IPS-NIHi11 (cell line): Measurements from ENCODE around the gene C9orf152.
"Not testable (repeated sequence)": the region's sequence is repeated elsewhere in the genome, so short reads cannot be mapped to it uniquely, and the experiment has no call there.

Source experiments
- DNase-seq: peaks from one replicate; pipeline ENCODE4 v3.0.0; 2012; ENCODE audit warnings: mixed read lengths, low spot score

The C9orf152 gene

GRCh38 chr9:110214586-110215355 lies 6.8 kb upstream of the C9orf152 start:
- DNase-seq = no peak

GRCh38 chr9:110214090-110214489 lies 6.1 kb upstream of the C9orf152 start:
- no peak for DNase-seq

- no peak for DNase-seq
Observed at GRCh38 chr9:110213413-110214044, 5.6 kb upstream of the C9orf152 start.

GRCh38 chr9:110207071-110207641 lies 803 bp downstream of the C9orf152 start:
- DNase-seq = peak; percentile 45

- DNase-seq = no peak
Observed at GRCh38 chr9:110206389-110206788, 1.6 kb downstream of the C9orf152 start.

GRCh38 chr9:110205612-110206011 lies 2.3 kb downstream of the C9orf152 start:
- not testable (repeated sequence) for DNase-seq

GRCh38 chr9:110202232-110202631 lies 5.7 kb downstream of the C9orf152 start:
- no peak for DNase-seq

GRCh38 chr9:110199643-110200042 lies 8.3 kb downstream of the C9orf152 start:
- no peak for DNase-seq

GRCh38 chr9:110198357-110198756 lies 9.6 kb downstream of the C9orf152 start:
- no peak for DNase-seq

GRCh38 chr9:110197330-110198187 lies 10.4 kb downstream of the C9orf152 start:
- DNase-seq = no peak

GRCh38 chr9:110196084-110196499 lies 11.9 kb downstream of the C9orf152 start:
- DNase-seq = not testable (repeated sequence)

GRCh38 chr9:110192531-110193261 lies 15.3 kb downstream of the C9orf152 start:
- DNase-seq = no peak

- DNase-seq = no peak
Observed at GRCh38 chr9:110191615-110192014, 16.3 kb downstream of the C9orf152 start.

- DNase-seq = no peak
Observed at GRCh38 chr9:110189559-110190320, 18.2 kb downstream of the C9orf152 start.

GRCh38 chr9:110188991-110189390 lies 19.0 kb downstream of the C9orf152 start:
- no peak for DNase-seq

- no peak for DNase-seq
Observed at GRCh38 chr9:110188101-110188500, 19.9 kb downstream of the C9orf152 start.

GRCh38 chr9:110187126-110187525 lies 20.8 kb downstream of the C9orf152 start:
- DNase-seq = no peak

GRCh38 chr9:110186254-110186653 lies 21.7 kb downstream of the C9orf152 start:
- DNase-seq = no peak

GRCh38 chr9:110185806-110186205 lies 22.2 kb downstream of the C9orf152 start:
- DNase-seq = no peak

- DNase-seq = peak; percentile 76
Observed at GRCh38 chr9:110183208-110184145, 24.5 kb downstream of the C9orf152 start.
